ENCODE data around the gene ZNF469.
A peak's percentile ranks its signal among the peaks of the same experiment; 100 is the strongest.

Gene ZNF469

DNA sequence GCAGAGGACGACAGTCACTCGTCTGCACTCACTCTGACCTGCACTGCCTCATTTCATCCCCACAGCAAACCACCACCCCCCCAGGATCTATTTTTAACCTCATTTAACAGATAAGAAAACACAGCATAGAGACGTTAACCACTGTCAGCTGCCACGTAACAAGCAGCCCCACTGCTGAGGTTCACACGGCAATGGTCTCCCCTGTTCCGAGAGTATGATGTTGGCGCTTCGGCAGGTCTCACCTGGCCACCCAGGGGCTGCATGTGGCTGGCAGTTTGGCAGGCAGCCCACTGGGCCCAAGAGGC lies 16.1 kb downstream of the ZNF469 start:
- no peaks in the 10 kb centered on the region for H3K79me2 ChIP-seq (ENCODE audit: control insufficient read depth, insufficient read depth, low read length, unreplicated experiment)
- no peak overlapping the region for H3K4me3 ChIP-seq (ENCODE audit: low read depth, low read length)
- no peaks in the 10 kb centered on the region for H3K4me1 ChIP-seq (ENCODE audit: control insufficient read depth, insufficient read depth, low read length, unreplicated experiment)
- no peaks in the 10 kb centered on the region for H3K27me3 ChIP-seq (ENCODE audit: insufficient read depth, low read length)
- no peak overlapping the region for H3K27ac ChIP-seq (ENCODE audit: low read depth, low read length)
- no peak overlapping the region for H2AFZ ChIP-seq (ENCODE audit: low read length, unreplicated experiment)
- peaks cover 3% of the 10 kb centered on the region; the same call in 1 of the 2 replicates for H3K36me3 ChIP-seq (ENCODE audit: insufficient read depth, low read length)

GRCh38 chr16:88400186-88400585 lies 17.4 kb downstream of the ZNF469 start:
- no peak overlapping the region for H2AFZ ChIP-seq (ENCODE audit: low read length, unreplicated experiment)
- H3K79me2 ChIP-seq (ENCODE audit: control insufficient read depth, insufficient read depth, low read length, unreplicated experiment) = no peaks in the 10 kb centered on the region
- peaks cover 2% of the 10 kb centered on the region for H3K4me1 ChIP-seq (ENCODE audit: control insufficient read depth, insufficient read depth, low read length, unreplicated experiment)
- H3K27ac ChIP-seq (ENCODE audit: low read depth, low read length) = no peak overlapping the region
- H3K36me3 ChIP-seq (ENCODE audit: insufficient read depth, low read length) = peaks cover 3% of the 10 kb centered on the region; the same call in 1 of the 2 replicates
- H3K27me3 ChIP-seq (ENCODE audit: insufficient read depth, low read length) = no peaks in the 10 kb centered on the region
- H3K4me3 ChIP-seq (ENCODE audit: low read depth, low read length) = no peak overlapping the region

GRCh38 chr16:88401604-88402246 lies 19.0 kb downstream of the ZNF469 start:
- Histone ChIP-seq H3K79me2 (ENCODE audit: control insufficient read depth, insufficient read depth, low read length, unreplicated experiment) (peaks cover 3% of the 10 kb centered on the region), H3K4me3 (ENCODE audit: low read depth, low read length) (no peak overlapping the region), H3K27ac (ENCODE audit: low read depth, low read length) (no peak overlapping the region), H3K36me3 (ENCODE audit: insufficient read depth, low read length) (peaks cover 3% of the 10 kb centered on the region; the same call in 1 of the 2 replicates), H3K4me1 (ENCODE audit: control insufficient read depth, insufficient read depth, low read length, unreplicated experiment) (peaks cover 14% of the 10 kb centered on the region), H2AFZ (ENCODE audit: low read length, unreplicated experiment) (no peak overlapping the region), H3K27me3 (ENCODE audit: insufficient read depth, low read length) (no peaks in the 10 kb centered on the region)

GRCh38 chr16:88402551-88403240 lies 19.9 kb downstream of the ZNF469 start:
- Histone ChIP-seq H3K4me3 (ENCODE audit: low read depth, low read length) (no peak overlapping the region), H3K27ac (ENCODE audit: low read depth, low read length) (no peak overlapping the region), H3K27me3 (ENCODE audit: insufficient read depth, low read length) (no peaks in the 10 kb centered on the region), H3K79me2 (ENCODE audit: control insufficient read depth, insufficient read depth, low read length, unreplicated experiment) (peaks cover 12% of the 10 kb centered on the region), H3K36me3 (ENCODE audit: insufficient read depth, low read length) (peaks cover 3% of the 10 kb centered on the region; the same call in 1 of the 2 replicates), H3K4me1 (ENCODE audit: control insufficient read depth, insufficient read depth, low read length, unreplicated experiment) (peaks cover 14% of the 10 kb centered on the region), H2AFZ (ENCODE audit: low read length, unreplicated experiment) (no peak overlapping the region)

DNA sequence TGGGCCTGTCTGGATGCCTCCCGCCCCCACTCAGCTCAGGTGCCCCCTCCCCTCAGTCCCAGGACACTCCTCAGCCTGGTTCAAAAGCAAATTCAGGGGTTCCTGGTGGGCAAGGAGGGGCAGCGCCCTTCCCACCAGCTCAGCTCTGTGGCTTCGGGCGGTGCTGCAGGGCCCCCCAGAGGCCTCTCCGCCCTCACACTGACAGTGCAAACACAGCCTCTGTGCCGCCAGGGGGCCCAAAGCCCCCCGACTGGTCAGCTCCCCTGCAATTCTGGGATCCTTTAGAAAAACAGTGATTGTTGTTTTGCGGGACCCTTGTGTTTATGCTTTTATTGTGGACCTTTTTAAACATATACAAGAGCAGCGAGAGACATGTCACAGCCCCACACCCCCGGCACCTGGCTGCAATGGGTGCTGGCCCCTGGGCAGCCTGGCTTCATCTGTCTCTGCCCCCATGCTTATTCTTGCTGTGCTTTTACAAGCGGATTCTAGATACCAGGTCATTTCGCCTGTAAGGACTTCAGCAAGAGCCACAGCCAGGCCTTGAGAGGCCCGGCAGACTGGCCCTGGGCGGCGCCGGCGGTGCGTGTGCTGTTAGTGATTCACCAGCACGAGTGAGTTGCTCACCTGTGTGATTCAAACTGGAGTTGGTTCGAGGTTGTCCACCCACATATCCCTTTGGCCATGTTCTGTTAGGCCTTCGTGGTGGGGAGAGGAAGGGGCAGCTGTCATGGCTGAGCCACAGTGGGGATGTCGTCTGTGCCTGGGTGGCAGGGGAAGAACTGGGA lies 21.2 kb downstream of the ZNF469 start:
- Histone ChIP-seq H3K36me3 (ENCODE audit: insufficient read depth, low read length) (no peaks in the 10 kb centered on the region), H3K4me3 (ENCODE audit: low read depth, low read length) (no peak overlapping the region), H2AFZ (ENCODE audit: low read length, unreplicated experiment) (no peak overlapping the region), H3K4me1 (ENCODE audit: control insufficient read depth, insufficient read depth, low read length, unreplicated experiment) (peaks cover 14% of the 10 kb centered on the region), H3K27ac (ENCODE audit: low read depth, low read length) (no peak overlapping the region), H3K79me2 (ENCODE audit: control insufficient read depth, insufficient read depth, low read length, unreplicated experiment) (peaks cover 14% of the 10 kb centered on the region), H3K27me3 (ENCODE audit: insufficient read depth, low read length) (no peaks in the 10 kb centered on the region)

GRCh38 chr16:88404769-88405168 lies 22.0 kb downstream of the ZNF469 start:
- no peak overlapping the region for H2AFZ ChIP-seq (ENCODE audit: low read length, unreplicated experiment)
- no peak overlapping the region for H3K27ac ChIP-seq (ENCODE audit: low read depth, low read length)
- H3K79me2 ChIP-seq (ENCODE audit: control insufficient read depth, insufficient read depth, low read length, unreplicated experiment) = peaks cover 14% of the 10 kb centered on the region
- no peaks in the 10 kb centered on the region for H3K27me3 ChIP-seq (ENCODE audit: insufficient read depth, low read length)
- H3K4me1 ChIP-seq (ENCODE audit: control insufficient read depth, insufficient read depth, low read length, unreplicated experiment) = peaks cover 14% of the 10 kb centered on the region
- no peaks in the 10 kb centered on the region for H3K36me3 ChIP-seq (ENCODE audit: insufficient read depth, low read length)
- H3K4me3 ChIP-seq (ENCODE audit: low read depth, low read length) = no peak overlapping the region

GRCh38 chr16:88405216-88406060 lies 22.7 kb downstream of the ZNF469 start:
- Histone ChIP-seq H3K4me1 (ENCODE audit: control insufficient read depth, insufficient read depth, low read length, unreplicated experiment) (peaks cover 14% of the 10 kb centered on the region), H3K4me3 (ENCODE audit: low read depth, low read length) (peak overlapping the region; percentile 63), H3K79me2 (ENCODE audit: control insufficient read depth, insufficient read depth, low read length, unreplicated experiment) (peaks cover 14% of the 10 kb centered on the region)

DNA sequence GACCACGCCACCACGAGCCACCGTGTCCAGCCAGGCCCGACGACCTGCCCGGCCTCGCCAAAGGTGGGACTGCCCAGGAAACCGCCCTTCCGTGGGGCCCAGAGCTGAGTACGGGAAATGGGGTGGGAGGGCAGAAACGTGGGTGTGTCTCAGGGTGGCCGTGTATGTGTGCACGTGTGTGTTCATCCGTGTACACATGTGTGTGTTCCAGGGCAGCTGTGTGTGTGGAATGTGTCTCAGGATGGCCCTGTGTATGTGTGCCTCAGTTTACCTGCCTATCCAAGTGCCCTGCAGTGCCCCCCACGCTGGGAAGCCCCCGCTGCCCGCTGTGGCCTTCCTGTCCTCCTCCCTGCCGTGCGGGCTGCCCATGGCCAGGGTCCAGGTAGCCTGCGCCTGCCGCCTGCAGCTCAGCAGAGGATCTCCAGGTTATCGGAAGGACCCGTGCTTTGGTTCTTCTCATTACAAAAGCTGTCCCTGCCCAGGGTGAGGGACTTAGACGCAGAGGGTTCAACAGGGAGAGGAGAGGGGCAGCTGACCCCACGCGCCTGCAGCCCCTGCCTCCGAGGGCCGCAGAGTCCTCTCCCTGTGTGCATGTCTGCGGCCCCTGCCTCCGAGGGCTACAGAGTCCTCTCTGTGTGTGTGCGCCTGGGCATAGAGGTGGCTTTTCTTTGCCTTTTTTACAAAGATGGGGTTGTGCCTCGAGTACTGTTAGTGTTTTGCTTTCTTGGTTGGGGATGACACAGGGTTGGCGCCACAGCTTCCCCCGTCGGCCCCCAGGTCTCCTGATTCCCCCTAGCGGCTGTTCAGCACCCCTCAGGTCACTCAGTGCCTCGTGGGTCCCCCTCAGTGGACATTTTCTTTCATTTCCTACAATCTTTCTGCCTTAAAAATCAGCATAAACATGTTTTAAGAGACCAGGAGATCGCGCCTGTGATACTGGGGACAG lies 23.6 kb downstream of the ZNF469 start:
- Histone ChIP-seq H3K4me1 (ENCODE audit: control insufficient read depth, insufficient read depth, low read length, unreplicated experiment) (peaks cover 14% of the 10 kb centered on the region), H3K27ac (ENCODE audit: low read depth, low read length) (no peak overlapping the region), H3K4me3 (ENCODE audit: low read depth, low read length) (peak overlapping the region; percentile 63), H3K36me3 (ENCODE audit: insufficient read depth, low read length) (no peaks in the 10 kb centered on the region), H3K79me2 (ENCODE audit: control insufficient read depth, insufficient read depth, low read length, unreplicated experiment) (peaks cover 18% of the 10 kb centered on the region), H2AFZ (ENCODE audit: low read length, unreplicated experiment) (no peak overlapping the region), H3K27me3 (ENCODE audit: insufficient read depth, low read length) (no peaks in the 10 kb centered on the region)

More at GRCh38 chr16:88405216-88406060, 22.7 kb downstream of the ZNF469 start:
- Histone ChIP-seq H3K27me3 (ENCODE audit: insufficient read depth, low read length) (no peaks in the 10 kb centered on the region), H2AFZ (ENCODE audit: low read length, unreplicated experiment) (peak overlapping the region; percentile 50), H3K27ac (ENCODE audit: low read depth, low read length) (no peak overlapping the region), H3K36me3 (ENCODE audit: insufficient read depth, low read length) (no peaks in the 10 kb centered on the region)

DNA sequence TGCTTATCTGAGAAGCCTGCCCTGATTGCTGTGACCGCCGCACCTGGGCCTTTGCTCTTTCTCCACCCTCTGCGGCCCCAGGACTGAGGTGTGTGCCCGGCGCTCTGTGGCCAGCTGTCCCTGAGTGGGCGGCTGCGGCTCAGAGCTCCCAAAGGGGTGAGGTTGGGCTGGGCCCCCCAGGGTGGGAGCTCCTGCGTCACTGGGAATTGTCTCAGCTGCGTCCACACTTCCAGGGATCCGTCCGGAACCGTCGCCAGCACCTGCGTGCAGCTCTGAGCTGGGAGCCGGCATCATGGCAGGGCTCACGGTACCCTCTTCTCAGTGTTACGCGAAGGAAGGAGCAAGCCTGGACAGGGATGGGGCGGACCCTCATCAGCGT lies 24.3 kb downstream of the ZNF469 start:
- no peak overlapping the region for H2AFZ ChIP-seq (ENCODE audit: low read length, unreplicated experiment)
- no peaks in the 10 kb centered on the region for H3K36me3 ChIP-seq (ENCODE audit: insufficient read depth, low read length)
- no peak overlapping the region for H3K4me3 ChIP-seq (ENCODE audit: low read depth, low read length)
- peaks cover 14% of the 10 kb centered on the region for H3K4me1 ChIP-seq (ENCODE audit: control insufficient read depth, insufficient read depth, low read length, unreplicated experiment)
- no peak overlapping the region for H3K27ac ChIP-seq (ENCODE audit: low read depth, low read length)
- H3K27me3 ChIP-seq (ENCODE audit: insufficient read depth, low read length) = no peaks in the 10 kb centered on the region
- peaks cover 18% of the 10 kb centered on the region for H3K79me2 ChIP-seq (ENCODE audit: control insufficient read depth, insufficient read depth, low read length, unreplicated experiment)
